Loucy (cell line): ENCODE results near the gene TOGARAM1.

Experiments
- H2AFZ ChIP-seq: fragments of 200-600 bp; sonication (generic); 2 replicates; pipeline ENCODE4 v1.6.0; 2016; ENCODE audit warnings: antibody characterized with exemption, mild to moderate bottlenecking, low read length, moderate library complexity
- H3F3A ChIP-seq: fragments of 200-600 bp; 2 replicates; pipeline ENCODE4 v1.6.0; 2016; ENCODE audit warnings: antibody characterized with exemption, low read depth, mild to moderate bottlenecking
- H3K27me3 ChIP-seq: fragments of 200-600 bp; sonication (generic); 2 replicates; pipeline ENCODE4 v1.6.1; 2014; ENCODE audit warnings: low read length, mild to moderate bottlenecking; ENCODE audit not compliant: insufficient read depth, poor library complexity, severe bottlenecking
- H3K36me3 ChIP-seq: fragments of 200-600 bp; sonication (generic); 2 replicates; pipeline ENCODE4 v1.6.1; 2016; ENCODE audit warnings: low read length; ENCODE audit not compliant: insufficient read depth
- H3K4me1 ChIP-seq: fragments of 200-600 bp; sonication (generic); 2 replicates; pipeline ENCODE4 v1.5.1; 2014; ENCODE audit warnings: low read length, mild to moderate bottlenecking; ENCODE audit not compliant: insufficient read depth, poor library complexity, severe bottlenecking
- H3K4me2 ChIP-seq: fragments of 200-600 bp; sonication (generic); 2 replicates; pipeline ENCODE4 v1.6.0; 2014; ENCODE audit warnings: antibody characterized with exemption, low read length, low read depth, mild to moderate bottlenecking; ENCODE audit not compliant: poor library complexity, severe bottlenecking
- H3K4me3 ChIP-seq: fragments of 200-600 bp; sonication (generic); 2 replicates; pipeline ENCODE4 v1.5.1; 2014; ENCODE audit warnings: low read length, mild to moderate bottlenecking, mixed read lengths; ENCODE audit not compliant: poor library complexity, severe bottlenecking
- H3K79me2 ChIP-seq: fragments of 200-600 bp; sonication (generic); 2 replicates; pipeline ENCODE4 v1.6.1; 2014; ENCODE audit warnings: low read length; ENCODE audit not compliant: insufficient read depth
- H3K9ac ChIP-seq: fragments of 200-600 bp; sonication (generic); 2 replicates; pipeline ENCODE4 v1.6.0; 2014; ENCODE audit warnings: mild to moderate bottlenecking, low read depth, low read length, moderate library complexity; ENCODE audit not compliant: poor library complexity, severe bottlenecking
- H3K9me2 ChIP-seq: fragments of 200-600 bp; sonication (generic); replicated peaks from 2 replicates; pipeline ENCODE4 v1.6.1; 2016; ENCODE audit warnings: low read depth, low read length, mixed read lengths
- H3K9me3 ChIP-seq: fragments of 200-600 bp; sonication (generic); 2 replicates; pipeline ENCODE4 v1.6.1; 2014; ENCODE audit warnings: mild to moderate bottlenecking, antibody characterized with exemption, low read length, low read depth; ENCODE audit not compliant: insufficient read depth
- H4K20me1 ChIP-seq: fragments of 200-600 bp; sonication (generic); 2 replicates; pipeline ENCODE4 v1.6.0; 2014; ENCODE audit warnings: antibody characterized with exemption, low read length, mild to moderate bottlenecking; ENCODE audit not compliant: insufficient read depth, poor library complexity, severe bottlenecking
- CTCF ChIP-seq: fragments of 200-600 bp; sonication (generic); conservative IDR thresholded peaks from 2 replicates; pipeline ENCODE4 v1.5.1; 2014; ENCODE audit warnings: mild to moderate bottlenecking, antibody characterized with exemption, low read length
- EZH2phosphoT487 ChIP-seq: fragments of 200-600 bp; IDR thresholded peaks from 2 replicates; pipeline ENCODE4 v1.6.1; 2018; ENCODE audit warnings: antibody characterized with exemption, mild to moderate bottlenecking, moderate library complexity, borderline replicate concordance

The TOGARAM1 gene

GRCh38 chr14:44982594-44982993, 20.6 kb downstream of the TOGARAM1 start:
- no peak overlapping the region for H3K4me2 ChIP-seq
- no peaks in the 10 kb centered on the region for H3F3A ChIP-seq
- no peak overlapping the region for H3K9ac ChIP-seq
- H3K4me3 ChIP-seq, result no peak overlapping the region
- no peaks in the 10 kb centered on the region for H3K9me3 ChIP-seq
- no peak for TF ChIP-seq EZH2phosphoT487
- TF ChIP-seq CTCF, result no peak
- no peaks in the 10 kb centered on the region for H3K36me3 ChIP-seq
- no peaks in the 10 kb centered on the region for H3K9me2 ChIP-seq
- no peaks in the 10 kb centered on the region for H3K27me3 ChIP-seq
- H3K79me2 ChIP-seq, result peaks cover 4% of the 10 kb centered on the region; the same call in 1 of the 2 replicates
- peaks cover 5% of the 10 kb centered on the region for H3K4me1 ChIP-seq
- no peaks in the 10 kb centered on the region for H4K20me1 ChIP-seq
- no peak overlapping the region for H2AFZ ChIP-seq

GRCh38 chr14:44988694-44989093, 26.7 kb downstream of the TOGARAM1 start:
- H3K36me3 ChIP-seq, result no peaks in the 10 kb centered on the region
- H3K4me1 ChIP-seq, result no peaks in the 10 kb centered on the region
- H2AFZ ChIP-seq, result no peak overlapping the region
- no peaks in the 10 kb centered on the region for H3K9me3 ChIP-seq
- H3K9me2 ChIP-seq, result no peaks in the 10 kb centered on the region
- no peaks in the 10 kb centered on the region for H4K20me1 ChIP-seq
- H3K4me2 ChIP-seq, result no peak overlapping the region
- H3K9ac ChIP-seq, result no peak overlapping the region
- H3K4me3 ChIP-seq, result no peak overlapping the region
- H3F3A ChIP-seq, result no peaks in the 10 kb centered on the region
- TF ChIP-seq EZH2phosphoT487, result no peak
- TF ChIP-seq CTCF, result no peak
- H3K27me3 ChIP-seq, result no peaks in the 10 kb centered on the region
- H3K79me2 ChIP-seq, result no peaks in the 10 kb centered on the region

GRCh38 chr14:44989497-44990440, 27.8 kb downstream of the TOGARAM1 start:
- H3K36me3 ChIP-seq, result no peaks in the 10 kb centered on the region
- H3K9me3 ChIP-seq, result no peaks in the 10 kb centered on the region
- H3K4me2 ChIP-seq, result no peak overlapping the region
- H3K4me1 ChIP-seq, result no peaks in the 10 kb centered on the region
- no peaks in the 10 kb centered on the region for H3K9me2 ChIP-seq
- no peak overlapping the region for H3K9ac ChIP-seq
- H3F3A ChIP-seq, result no peaks in the 10 kb centered on the region
- no peak for TF ChIP-seq CTCF
- TF ChIP-seq EZH2phosphoT487, result no peak
- no peaks in the 10 kb centered on the region for H3K27me3 ChIP-seq
- no peak overlapping the region for H3K4me3 ChIP-seq
- H2AFZ ChIP-seq, result no peak overlapping the region
- H3K79me2 ChIP-seq, result no peaks in the 10 kb centered on the region
- no peaks in the 10 kb centered on the region for H4K20me1 ChIP-seq
